Measurements from ENCODE around the gene LMX1B.
"Not testable (repeated sequence)": the region's sequence is repeated elsewhere in the genome, so short reads cannot be mapped to it uniquely, and the experiment has no call there.

Gene LMX1B

GRCh38 chr9:126636983-126637798, 23.5 kb downstream of the LMX1B start:
- no peak for DNase-seq

GRCh38 chr9:126638571-126639132, 24.9 kb downstream of the LMX1B start:
- DNase-seq = no peak

DNA sequence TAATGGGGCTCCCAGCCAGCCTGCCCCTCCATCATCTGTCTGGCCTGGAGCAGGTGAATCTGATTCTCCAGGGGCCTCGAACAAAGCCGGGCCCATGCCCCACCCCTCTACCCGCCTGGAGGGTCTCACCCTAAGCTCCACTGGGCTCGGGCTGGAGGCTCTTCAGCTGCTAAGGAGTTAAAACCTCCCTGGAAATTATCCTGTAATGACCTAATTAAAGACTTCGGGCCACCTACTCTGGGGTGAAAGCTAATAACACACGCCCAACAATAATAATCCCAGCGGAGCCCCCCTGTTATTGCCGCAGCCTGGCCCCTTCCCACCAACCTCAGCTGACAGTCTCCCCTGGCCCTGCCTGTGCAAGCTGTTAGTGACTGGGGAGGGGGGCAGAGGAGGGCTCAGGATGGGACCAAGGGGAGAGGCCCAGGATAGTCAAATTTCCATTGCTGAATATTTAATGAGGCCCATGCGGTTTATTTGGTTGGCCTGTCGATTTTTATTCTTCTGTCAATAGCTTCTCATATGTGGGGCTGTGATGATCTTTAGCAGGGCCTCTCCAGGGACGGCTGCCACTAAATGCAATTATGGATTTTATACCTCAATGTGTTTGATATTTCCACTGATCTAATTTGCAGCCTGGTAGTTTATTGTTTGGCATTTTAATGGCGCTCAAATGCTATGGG, 25.7 kb downstream of the LMX1B start:
- no peak for DNase-seq

DNA sequence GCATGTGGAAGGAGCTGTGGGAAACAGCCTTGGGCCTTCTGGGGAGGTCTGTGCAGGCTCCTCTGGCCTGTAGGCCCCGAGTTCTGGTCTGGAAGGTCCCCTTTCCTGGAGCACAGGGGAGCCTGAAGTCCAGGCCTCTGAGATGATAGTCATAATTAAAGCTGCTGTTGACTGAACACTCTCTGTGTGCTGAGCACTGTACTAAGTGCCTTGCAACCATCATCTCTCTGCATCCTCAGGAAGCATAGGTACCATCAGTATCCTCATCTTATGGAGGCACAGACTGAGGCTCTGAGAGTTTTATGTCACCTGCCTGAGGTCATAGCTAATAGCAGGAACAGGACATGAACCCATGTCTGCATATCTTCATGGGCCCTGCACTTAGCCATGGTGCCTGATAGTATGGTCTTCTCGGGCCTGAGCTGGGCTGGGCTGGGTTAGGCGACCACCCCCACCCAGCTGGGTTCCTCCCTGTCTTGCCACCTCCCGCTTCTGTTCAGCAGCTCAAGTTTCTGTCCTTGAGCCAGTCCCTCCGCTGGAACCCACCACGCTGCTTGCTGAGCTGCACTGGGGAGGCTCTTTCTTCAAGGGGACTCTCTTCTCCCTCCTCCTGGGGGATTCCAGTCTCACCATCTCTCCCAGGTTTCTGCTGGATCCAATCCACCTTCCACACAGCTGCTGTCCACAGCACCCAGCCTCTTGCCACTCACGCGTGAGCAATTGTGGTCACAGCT, 27.6 kb downstream of the LMX1B start:
- DNase-seq = no peak

DNA sequence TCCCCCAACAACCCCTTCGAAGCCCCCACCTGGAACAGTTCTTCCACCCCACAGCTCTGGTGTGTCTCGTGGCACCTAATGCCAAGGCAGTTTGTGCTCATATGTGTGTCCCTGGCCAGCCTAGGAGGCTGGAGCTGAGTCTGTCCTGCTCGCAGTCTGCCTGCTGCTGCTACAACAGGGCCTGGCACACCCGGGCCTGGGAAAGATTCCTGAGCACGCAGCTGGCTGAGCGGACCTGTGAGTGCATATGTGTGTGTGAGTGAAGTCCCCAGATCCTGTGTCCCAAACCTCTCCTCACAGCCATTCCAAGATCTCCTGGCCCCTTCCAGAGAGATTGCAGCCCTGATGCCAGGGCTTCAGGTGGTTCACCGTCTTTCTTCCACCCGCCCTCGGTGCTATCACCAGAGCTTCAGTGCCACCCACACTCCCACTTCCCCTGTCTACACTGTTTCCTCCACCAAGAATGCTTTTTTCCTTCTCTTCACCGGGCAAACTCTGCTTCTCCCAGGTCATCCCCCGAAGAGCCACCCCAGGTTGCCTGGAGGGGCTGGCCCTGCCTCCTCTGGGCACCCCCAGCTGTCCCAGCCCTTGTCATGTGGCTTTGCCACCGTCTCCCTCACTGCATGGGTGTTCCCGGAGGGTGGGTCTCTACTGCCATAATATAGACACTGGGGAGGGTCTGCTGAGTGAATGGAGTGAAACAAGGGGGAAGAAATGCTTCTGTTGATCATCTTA, 28.4 kb downstream of the LMX1B start:
- DNase-seq = no peak

DNA sequence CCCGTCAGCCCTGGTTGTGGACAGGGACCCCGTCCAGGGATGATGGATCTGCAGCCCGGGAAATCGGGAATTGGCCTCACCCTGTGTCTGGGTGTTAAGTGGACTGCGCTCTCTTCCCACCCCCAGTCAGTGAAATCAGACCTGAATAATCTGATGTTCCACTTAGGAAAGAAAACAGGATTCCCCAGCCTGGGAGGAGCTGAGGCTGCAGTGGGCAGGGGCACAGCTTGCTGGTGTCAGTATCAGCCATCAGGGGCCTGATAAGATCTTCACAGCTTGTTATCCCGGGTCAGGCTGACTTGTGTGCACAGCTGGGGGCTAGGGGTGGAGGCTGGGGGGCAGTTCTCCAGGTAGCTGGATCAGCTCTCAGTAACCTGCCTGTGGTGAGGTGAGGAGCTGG, 29.1 kb downstream of the LMX1B start:
- no peak for DNase-seq

DNA sequence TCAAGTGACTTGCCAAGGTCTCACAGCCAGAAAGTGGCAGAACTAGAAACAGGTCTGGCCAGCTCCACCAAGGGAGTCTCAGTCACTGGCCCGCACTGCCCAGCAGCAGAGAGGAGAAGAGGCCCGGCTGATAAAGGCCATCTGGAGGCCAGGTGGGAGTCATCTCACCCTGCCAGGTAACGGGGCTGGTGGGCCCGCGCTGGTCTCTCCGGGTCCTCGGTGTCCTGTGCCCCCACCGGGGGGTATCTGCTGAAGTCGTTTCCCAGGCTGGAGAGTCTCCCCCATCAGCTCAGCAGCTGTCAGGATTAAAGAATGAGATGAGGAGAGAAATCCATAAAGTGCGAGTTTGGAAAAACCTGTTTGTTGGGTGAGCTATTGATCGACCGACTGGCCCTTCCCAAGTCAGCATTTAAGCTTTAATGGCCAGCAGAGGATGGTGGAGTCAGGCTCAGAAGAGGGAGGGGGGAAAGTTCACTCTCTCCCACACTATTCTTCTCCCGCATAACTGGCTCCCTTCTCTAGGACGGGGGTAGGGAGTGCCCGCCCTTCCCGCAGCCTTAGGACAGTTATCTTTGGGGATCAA, 30.3 kb downstream of the LMX1B start:
- DNase-seq = no peak

GRCh38 chr9:126646162-126646561, 32.4 kb downstream of the LMX1B start:
- DNase-seq = no peak

DNA sequence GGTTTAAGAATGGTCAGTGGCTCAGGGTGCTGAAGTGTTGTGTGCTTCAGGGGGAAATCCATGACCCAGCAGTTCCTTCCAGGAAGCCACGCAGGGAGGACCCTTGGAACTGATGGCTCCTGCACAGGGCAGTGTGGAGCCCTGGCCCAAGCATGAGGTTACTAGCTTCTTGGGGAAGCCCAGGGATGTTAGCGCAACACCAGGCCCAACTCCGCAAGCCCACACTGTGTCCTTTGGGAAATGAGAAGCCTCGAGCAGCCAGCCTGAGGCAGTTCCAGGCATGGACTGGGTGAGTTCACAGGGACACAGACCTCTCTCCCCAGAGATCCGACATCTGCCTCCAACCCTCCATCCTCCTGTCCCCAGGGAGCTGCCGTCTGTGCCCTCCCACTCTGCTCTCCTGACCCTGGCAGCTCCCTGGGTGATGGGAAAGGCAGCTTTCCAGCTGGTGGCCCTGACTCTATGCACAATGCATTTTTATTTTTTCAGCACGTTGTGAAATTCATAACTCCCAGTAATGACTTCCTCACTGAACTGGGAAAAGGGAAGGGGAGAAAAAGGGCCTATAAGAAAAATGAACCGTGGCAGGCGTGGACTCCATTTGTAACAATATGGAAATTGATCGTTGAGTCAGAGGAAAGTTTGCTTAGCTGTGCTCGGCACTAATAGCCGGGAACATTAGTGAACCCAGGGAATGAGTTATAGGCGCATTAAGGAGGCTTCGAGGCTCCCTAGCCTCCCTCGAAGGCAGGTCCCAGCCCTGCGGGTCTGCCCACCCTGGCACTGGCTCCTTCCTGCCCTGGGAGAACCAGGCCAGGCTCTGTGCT, 34.1 kb downstream of the LMX1B start:
- DNase-seq = no peak

DNA sequence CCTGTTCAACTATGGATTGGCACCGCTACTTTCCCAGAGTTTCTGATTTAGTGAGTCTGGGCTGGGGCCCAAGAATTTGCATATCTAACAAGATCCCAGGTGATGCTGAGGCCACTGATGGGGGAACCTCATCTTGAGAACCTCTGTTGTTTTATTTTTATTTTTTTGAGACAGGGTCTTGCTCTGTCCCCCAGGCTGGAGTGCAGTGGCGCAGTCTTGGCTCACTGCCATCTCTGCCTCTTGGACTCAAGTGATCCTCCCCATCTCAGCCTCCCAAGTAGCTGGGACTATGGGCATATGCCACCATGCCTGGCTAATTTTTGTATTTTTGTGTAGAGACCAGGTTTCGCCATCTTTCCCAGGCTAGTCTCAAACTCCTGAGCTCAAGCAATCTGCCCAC, 35.7 kb downstream of the LMX1B start:
- DNase-seq = no peak

DNA sequence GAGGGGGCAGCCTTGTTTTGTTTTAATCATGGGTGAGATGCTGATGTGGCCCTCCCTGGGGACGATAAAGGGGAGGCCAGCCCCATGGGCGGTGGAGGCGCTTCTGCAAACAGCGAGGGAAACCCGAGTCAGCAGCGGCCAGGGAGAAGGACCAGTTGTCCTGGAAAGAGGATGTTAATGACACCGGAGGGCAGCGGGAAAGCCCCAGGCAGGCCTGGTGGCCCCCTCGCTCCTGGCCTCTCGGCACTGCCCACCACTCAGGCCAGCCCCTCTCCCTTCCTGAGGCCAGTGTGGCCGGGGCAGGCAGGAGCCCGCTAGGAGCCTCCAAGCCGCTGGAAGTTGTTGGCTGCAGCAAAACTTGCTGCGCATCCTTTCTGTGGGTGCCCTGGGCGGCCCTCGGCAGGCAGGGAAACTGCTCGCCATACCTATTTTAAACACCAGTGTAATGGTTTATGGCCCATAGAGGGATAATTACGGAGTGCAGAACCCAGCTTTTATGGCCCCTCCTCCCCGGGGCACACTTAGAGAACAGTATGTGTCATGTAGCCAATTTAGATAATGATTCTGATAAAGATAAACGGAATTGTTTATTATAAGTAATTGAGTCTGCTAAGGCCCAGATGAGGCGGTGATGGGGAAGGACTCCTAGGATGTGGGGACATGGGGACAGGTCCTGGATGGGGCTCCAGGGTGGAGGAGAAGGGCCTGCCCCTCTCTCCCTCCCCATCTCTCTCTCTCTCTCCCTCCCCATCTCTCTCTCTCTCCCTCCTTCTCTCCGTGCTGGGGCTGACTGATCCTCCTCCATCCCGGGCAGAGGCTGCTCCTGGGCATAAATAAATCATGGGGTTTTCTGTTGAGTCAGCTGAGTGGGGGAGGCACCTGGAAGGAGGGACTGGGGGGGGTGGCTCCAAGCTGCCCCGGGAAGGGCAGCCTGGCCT, 36.9 kb downstream of the LMX1B start:
- no peak for DNase-seq

DNA sequence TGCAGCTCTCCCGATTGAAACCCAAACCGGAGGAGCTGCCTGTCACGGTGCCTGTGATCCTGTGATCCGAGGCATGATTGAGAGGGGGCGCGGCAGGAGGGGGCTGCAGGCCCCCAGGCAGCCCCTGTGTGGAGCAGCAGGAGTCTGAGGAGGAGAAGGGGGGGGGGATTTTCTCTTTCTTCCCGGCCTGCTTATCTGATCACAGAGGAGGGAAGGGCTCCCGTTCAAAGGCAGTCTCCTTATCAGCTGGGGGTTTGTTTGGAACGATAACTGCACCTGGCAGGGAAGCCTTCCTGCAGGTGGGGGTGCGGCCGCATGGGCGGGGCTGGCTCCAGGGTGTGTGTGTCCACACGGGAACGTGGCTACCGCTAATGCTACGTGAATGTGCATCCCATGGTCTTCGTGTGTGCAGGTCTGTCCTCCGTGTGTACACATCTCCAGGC, 38.4 kb downstream of the LMX1B start:
- no peak for DNase-seq

- no peak for DNase-seq
Observed at GRCh38 chr9:126654124-126654523, 40.4 kb downstream of the LMX1B start.

- DNase-seq = not testable (repeated sequence)
Observed at GRCh38 chr9:126656214-126656613, 42.5 kb downstream of the LMX1B start.

- no peak for DNase-seq
Observed at GRCh38 chr9:126658201-126658825, 44.6 kb downstream of the LMX1B start.

GRCh38 chr9:126658956-126659555, 45.3 kb downstream of the LMX1B start:
- no peak for DNase-seq

GRCh38 chr9:126661122-126661520, 47.4 kb downstream of the LMX1B start:
- DNase-seq = no peak

GRCh38 chr9:126661521-126662251, 48.0 kb downstream of the LMX1B start:
- DNase-seq = no peak
